NCI-H1092 (cell line): ENCODE data around the gene POLG2.
"Not testable (repeated sequence)": the region's sequence is repeated elsewhere in the genome, so short reads cannot be mapped to it uniquely, and the experiment has no call there.

Experiments used
- DNase-seq: peaks from one replicate; lab custom pipeline; 2025; lab: John Stamatoyannopoulos, UW

The POLG2 gene

DNA sequence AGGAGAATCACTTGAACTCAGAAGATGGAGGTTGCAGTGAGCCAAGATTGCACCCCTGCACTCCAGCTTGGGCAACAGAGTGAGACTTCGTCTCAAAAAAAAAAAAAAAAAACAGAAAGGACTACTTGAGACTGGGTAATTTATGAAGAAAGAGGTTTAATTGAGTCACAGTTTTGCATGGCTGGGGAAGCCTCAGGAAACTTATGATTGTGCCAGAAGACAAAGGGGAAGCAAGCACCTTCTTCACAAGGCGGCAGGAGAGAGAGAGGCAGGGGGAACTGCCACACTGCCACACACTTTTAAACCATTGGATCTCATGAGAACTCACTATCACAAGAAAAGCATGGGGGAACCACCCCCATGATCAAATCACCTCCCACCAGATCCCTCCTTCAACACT, 56.9 kb downstream of the POLG2 start:
- no peak for DNase-seq

DNA sequence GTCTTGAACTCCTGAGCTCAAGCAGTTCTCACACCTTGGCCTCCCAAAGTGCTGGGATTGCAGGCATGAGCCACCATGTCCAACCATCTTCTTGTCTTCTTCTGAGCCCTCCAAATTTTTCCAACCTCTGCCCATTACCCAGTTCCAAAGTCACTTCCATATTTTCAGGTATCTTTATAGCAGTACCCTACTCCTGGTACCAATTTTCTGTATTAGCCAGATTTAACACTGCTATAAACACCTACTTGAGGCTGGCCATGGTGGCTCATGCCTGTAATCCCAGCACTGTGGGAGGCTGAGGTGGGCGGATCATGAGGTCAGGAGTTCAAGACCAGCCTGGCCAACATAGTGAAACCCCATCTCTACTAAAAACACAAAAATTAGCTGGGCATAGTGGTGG, 57.3 kb downstream of the POLG2 start:
- not testable (repeated sequence) for DNase-seq

DNA sequence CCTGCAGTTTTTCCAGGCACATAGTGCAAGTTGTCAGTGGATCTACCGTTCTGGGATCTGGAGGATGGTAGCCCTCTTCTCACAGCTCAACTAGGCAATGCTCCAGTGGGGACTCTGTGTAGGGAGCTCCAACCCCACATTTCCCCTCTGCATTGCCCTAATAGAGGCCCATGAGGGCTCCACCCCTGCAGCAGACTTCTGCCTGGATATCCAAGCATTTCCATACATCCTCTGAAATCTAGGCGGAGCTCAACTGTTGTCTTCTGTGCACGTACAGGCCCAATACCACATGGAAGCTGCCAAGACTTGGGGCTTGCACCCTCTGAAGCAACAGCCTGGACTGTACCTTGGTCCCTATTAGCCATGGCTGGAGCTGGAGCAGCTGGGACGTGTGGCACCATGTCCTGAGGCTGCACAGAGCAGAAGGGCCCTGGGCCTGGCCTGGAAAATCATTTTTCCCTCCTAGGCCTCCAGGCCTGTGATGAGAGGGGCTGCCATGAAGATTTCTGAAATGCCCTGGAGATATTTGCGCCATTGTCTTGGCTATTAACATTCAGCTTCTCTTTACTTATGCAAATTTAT, 58.8 kb downstream of the POLG2 start:
- no peak for DNase-seq

DNA sequence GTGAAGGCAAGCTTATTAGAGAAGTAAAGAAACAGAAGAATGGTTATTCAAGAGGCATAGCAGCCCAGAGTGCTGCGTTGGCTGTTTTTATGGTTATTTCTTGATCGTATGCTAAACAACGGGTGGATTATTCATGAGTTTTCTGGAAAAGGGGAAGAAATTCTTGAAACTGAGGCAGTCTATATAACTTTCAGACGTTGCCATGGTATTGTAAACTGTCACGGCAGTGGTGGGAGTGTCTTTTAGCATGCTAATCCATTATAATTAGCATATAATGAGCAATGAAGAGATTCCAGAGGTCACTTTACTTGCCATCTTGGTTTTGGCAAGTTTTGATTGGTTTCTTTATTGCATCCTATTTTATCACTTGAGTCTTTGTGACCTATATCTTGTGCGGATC, 65.3 kb downstream of the POLG2 start:
- no peak for DNase-seq

DNA sequence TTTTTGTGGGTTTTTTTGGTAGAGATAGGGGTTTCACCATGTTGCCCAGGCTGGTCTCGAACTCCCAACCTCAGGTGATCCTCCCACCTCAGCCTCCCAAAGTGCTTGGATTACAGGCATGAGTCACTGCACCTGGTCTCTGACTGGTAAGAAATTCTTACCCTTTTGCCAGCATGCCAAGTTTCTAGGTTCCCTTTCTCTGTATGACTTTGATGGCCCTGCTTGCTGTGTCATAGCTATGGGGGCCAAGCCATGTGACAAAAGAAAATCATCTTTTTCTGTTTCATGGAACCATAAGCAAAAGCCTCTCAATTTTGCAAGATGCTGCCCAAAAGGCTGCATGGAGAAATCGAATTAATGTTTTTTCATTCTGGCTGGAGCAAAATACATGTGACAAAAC, 66.8 kb downstream of the POLG2 start:
- not testable (repeated sequence) for DNase-seq

DNA sequence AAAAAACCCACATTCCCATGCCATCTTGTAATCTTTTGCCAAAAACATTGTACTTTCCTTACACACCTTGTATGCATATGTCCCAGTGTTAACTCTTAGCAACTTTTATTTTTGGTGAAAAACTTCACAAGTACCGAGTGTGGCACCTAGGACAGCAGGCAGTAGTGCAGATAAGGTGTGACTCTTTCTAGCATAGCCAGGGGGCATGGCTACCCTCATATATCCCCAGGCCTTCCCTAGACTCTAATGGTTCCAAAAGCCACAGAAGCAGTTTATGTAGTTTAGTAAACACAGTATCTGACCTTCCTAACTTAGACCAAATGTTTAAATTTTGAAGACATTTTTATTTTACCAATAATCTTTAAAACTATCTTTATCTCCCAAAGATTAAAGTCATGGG, 68.4 kb downstream of the POLG2 start:
- DNase-seq = no peak
